Measurements from ENCODE around the gene IRS1. TPM values are rescaled to one million over a fixed set of nuclear protein-coding genes. Genes with fewer than 3 reads are reported as not detected.

IRS1 gene
- total and polyA plus RNA-seq, 4 donors: 3.1 to 36.7 (median 7.9) TPM

DNA sequence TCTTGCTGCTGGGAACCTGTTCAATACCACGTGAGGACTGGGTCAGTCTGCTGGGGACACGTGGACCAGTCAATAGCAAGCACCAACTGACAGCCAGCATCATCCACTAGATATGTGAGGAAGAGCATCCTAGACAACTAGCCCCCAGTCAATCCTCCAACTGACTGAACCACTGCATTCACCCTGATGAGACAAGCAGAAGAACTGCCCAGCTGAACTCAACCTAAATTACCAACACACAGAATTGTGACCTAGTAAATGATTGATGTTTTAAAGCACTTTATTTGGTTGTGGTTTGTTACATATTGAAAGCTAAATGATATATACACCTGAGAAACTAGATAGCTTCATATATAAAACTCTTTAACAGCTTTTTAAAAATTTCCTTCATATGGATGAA lies 15.7 kb downstream of the IRS1 start:
- WGBS, 2 donors: 97 to 98% methylated on average over 2 of the region's 2 CpGs
- ATAC-seq (ENCODE audit: insufficient read depth, low FRiP score) (no peak), DNase-seq (no peak)
- Histone ChIP-seq H3K9me3 (ENCODE audit: control insufficient read depth in 4 of 4, insufficient read depth in 3 of 4, low read length in 3 of 4) (peaks cover 0 to 3% (median 0%) of the 10 kb centered on the region in 4 donors), H3K27me3 (ENCODE audit: control insufficient read depth in 3 of 3, insufficient read depth in 3 of 3, low read length in 2 of 3) (no peaks in the 10 kb centered on the region), H3K27ac (ENCODE audit: low read depth in 1 of 2, low read length in 1 of 2) (no peak overlapping the region), H3K36me3 (ENCODE audit: control insufficient read depth in 4 of 4, insufficient read depth in 4 of 4, low read length in 4 of 4) (peaks cover 0 to 21% (median 2%) of the 10 kb centered on the region in 4 donors), H3K4me3 (no peak overlapping the region), H3K4me1 (ENCODE audit: control insufficient read depth in 5 of 5, insufficient read depth in 5 of 5, low read length in 5 of 5) (peaks cover 7 to 33% (median 17%) of the 10 kb centered on the region in 5 donors), H3K9ac (ENCODE audit: insufficient read depth in 1 of 2, low read length in 2 of 2) (no peak overlapping the region)
- TF ChIP-seq CTCF (IDR thresholded peaks at IDR 0.05; ENCODE audit: control extremely low read depth, extremely low read depth): no peak

DNA sequence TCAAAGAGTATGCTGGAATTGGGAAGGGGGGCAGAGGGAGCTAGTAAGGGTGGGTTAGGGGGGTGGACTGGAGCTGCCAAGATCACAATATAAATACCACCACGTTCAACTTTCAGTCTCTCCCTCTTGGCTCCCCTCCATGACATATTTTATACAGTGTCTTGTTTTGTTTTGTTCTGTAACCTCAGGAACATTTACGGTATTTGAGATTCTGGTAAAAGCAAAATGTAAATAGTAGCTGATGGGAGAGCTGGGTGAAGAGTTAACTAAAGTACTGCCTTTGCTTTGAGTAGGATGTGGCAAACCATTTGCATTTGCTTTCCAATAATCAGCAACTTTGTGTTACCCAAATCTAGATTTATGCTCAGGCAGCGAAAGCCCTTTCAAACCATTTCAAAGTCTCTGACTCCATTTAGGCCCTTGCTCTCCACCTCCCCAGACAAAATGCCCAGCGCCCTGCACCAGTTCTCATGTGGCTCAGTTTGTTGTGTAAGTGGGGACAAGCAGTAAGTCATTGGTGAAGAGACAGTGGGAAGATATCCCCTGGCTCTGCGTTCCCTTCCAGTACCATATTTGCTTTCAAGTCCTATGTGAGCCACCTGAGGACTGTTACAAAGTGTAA lies 17.4 kb downstream of the IRS1 start:
- no peak overlapping the region for H3K4me3 ChIP-seq
- peaks cover 7 to 22% (median 14%) of the 10 kb centered on the region in 5 donors for H3K4me1 ChIP-seq (ENCODE audit: control insufficient read depth in 5 of 5, insufficient read depth in 5 of 5, low read length in 5 of 5)
- TF ChIP-seq CTCF (IDR thresholded peaks at IDR 0.05; ENCODE audit: control extremely low read depth, extremely low read depth): no peak
- 65 to 71% methylated on average over 5 of the region's 5 CpGs for WGBS, 2 donors
- DNase-seq (peak; percentile 67 to 93 (median 89)), ATAC-seq (ENCODE audit: insufficient read depth, low FRiP score) (no peak)
- H3K27ac ChIP-seq (ENCODE audit: low read depth in 1 of 2, low read length in 1 of 2): peak overlapping the region; percentile 3 to 15
- peaks cover 0 to 3% (median 0%) of the 10 kb centered on the region in 4 donors for H3K9me3 ChIP-seq (ENCODE audit: control insufficient read depth in 4 of 4, insufficient read depth in 3 of 4, low read length in 3 of 4)
- H3K27me3 ChIP-seq (ENCODE audit: control insufficient read depth in 3 of 3, insufficient read depth in 3 of 3, low read length in 2 of 3): no peaks in the 10 kb centered on the region
- peak overlapping the region in 1 of 2 donors; percentile 55 for H3K9ac ChIP-seq (ENCODE audit: insufficient read depth in 1 of 2, low read length in 2 of 2)
- peaks cover 0 to 26% (median 2%) of the 10 kb centered on the region in 4 donors for H3K36me3 ChIP-seq (ENCODE audit: control insufficient read depth in 4 of 4, insufficient read depth in 4 of 4, low read length in 4 of 4)

DNA sequence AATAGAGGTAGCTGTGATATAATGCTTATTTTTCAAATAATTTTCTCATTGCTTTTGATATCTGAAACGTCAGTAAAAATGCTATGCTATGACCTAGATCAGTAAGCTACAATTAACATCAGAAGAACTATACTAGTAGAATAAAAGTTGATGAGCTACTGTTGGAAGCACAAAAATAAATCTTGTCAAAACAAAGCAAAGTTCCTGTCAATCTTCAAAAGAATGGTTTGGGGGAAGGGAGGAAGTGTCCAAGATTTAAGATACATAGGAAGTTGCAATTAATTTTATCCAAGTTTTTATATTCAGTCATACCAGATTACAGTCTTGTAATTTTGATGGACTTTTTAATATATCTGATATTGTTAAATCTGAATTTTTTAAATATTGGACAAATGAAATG lies 19.2 kb downstream of the IRS1 start:
- Histone ChIP-seq H3K4me1 (ENCODE audit: control insufficient read depth in 5 of 5, insufficient read depth in 5 of 5, low read length in 5 of 5) (peaks cover 7 to 22% (median 13%) of the 10 kb centered on the region in 5 donors), H3K36me3 (ENCODE audit: control insufficient read depth in 4 of 4, insufficient read depth in 4 of 4, low read length in 4 of 4) (peaks cover 0 to 35% (median 5%) of the 10 kb centered on the region in 4 donors), H3K4me3 (no peak overlapping the region), H3K27me3 (ENCODE audit: control insufficient read depth in 3 of 3, insufficient read depth in 3 of 3, low read length in 2 of 3) (no peaks in the 10 kb centered on the region), H3K27ac (ENCODE audit: low read depth in 1 of 2, low read length in 1 of 2) (no peak overlapping the region), H3K9ac (ENCODE audit: insufficient read depth in 1 of 2, low read length in 2 of 2) (no peak overlapping the region), H3K9me3 (ENCODE audit: control insufficient read depth in 4 of 4, insufficient read depth in 3 of 4, low read length in 3 of 4) (peaks cover 0 to 3% (median 2%) of the 10 kb centered on the region in 4 donors)
- DNase-seq (no peak), ATAC-seq (ENCODE audit: insufficient read depth, low FRiP score) (no peak)
- TF ChIP-seq CTCF (IDR thresholded peaks at IDR 0.05; ENCODE audit: control extremely low read depth, extremely low read depth): no peak
- WGBS, 2 donors: 79% methylated on average over 1 of the region's 1 CpG

All from lung (tissue), 12 donors.